D721Med (cell line): ENCODE measurements around the gene CCSER2.

ENCODE experiments used
- DNase-seq: peaks from one replicate; pipeline ENCODE4 v3.0.0; 2011; ENCODE audit warnings: low spot score; ENCODE audit not compliant: insufficient read length
- FAIRE-seq: peaks from 2 replicates; lab custom pipeline; 2011; peaks lifted over from hg19 to GRCh38; lab: Jason Lieb, UNC
- TF ChIP-seq, protein P1 (sequence below): IDR thresholded peaks from 2 replicates; pipeline ENCODE4 v1.5.1; 2012; ENCODE audit warnings: mild to moderate bottlenecking, control low read depth; ENCODE audit not compliant: insufficient read depth; ENCODE audit errors: missing control alignments

CCSER2 gene

DNA sequence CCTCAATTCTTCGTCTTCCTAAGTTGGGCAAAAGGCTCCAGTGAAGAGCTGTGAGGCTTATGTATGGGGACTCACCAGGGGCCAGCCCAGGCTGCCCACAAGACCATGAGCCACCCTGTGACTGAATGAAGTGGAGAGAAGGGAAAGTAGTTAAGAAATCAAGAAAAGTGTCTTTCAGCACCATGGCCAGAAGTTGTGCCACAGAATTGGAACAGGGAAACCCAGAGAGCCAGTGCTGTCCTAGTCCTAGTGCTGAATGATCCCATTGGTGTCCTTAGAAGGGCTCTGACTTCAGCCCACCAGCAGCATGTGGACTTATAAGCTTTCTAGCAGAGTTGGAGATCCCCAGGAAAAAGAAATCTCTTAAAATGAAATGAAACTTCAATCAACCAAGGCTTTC lies 37.0 kb upstream of the CCSER2 start:
- FAIRE-seq: no peak
- DNase-seq: no peak
- TF ChIP-seq, protein P1, sequence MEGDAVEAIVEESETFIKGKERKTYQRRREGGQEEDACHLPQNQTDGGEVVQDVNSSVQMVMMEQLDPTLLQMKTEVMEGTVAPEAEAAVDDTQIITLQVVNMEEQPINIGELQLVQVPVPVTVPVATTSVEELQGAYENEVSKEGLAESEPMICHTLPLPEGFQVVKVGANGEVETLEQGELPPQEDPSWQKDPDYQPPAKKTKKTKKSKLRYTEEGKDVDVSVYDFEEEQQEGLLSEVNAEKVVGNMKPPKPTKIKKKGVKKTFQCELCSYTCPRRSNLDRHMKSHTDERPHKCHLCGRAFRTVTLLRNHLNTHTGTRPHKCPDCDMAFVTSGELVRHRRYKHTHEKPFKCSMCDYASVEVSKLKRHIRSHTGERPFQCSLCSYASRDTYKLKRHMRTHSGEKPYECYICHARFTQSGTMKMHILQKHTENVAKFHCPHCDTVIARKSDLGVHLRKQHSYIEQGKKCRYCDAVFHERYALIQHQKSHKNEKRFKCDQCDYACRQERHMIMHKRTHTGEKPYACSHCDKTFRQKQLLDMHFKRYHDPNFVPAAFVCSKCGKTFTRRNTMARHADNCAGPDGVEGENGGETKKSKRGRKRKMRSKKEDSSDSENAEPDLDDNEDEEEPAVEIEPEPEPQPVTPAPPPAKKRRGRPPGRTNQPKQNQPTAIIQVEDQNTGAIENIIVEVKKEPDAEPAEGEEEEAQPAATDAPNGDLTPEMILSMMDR: no peak

DNA sequence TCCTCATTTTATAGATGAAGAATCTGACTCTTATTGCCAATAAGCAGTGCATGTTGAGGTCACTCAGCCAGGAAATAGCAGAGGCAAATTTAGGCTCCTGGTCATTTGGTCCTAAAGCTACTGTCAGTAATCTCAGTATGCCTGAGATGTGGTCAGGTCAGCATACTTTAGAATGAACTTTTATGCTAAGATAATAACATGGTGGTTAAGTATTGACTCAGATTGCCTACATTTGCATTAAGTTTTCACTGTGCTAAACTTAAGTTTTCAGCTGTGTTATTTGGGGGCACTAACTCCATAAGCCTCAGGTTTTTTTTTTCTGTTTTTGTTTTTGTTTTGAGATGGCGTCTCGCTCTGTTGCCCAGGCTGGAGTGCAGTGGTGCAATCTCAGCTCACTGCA lies 35.9 kb upstream of the CCSER2 start:
- DNase-seq: no peak
- FAIRE-seq: no peak
- TF ChIP-seq, protein P1: no peak

DNA sequence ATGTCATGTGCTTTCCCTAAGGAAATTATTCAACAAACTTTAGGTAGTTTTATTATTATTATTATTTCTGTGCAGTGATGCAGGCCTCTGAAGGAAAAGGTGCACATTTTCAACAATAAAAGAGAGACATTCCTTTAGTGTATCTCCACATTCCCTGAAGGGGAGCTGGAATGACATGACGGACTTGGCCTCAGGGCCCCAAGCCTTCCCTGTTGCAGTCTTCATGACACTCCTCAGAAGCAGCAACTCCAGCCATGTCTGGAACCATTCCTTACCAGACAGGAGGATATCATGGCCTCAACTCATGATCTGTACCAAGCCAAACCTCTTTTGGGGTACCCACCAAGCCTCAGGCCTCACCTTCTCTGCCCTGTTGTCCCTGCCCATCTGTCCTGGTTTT lies 35.2 kb upstream of the CCSER2 start:
- FAIRE-seq: no peak
- no peak for DNase-seq
- TF ChIP-seq, protein P1: no peak

DNA sequence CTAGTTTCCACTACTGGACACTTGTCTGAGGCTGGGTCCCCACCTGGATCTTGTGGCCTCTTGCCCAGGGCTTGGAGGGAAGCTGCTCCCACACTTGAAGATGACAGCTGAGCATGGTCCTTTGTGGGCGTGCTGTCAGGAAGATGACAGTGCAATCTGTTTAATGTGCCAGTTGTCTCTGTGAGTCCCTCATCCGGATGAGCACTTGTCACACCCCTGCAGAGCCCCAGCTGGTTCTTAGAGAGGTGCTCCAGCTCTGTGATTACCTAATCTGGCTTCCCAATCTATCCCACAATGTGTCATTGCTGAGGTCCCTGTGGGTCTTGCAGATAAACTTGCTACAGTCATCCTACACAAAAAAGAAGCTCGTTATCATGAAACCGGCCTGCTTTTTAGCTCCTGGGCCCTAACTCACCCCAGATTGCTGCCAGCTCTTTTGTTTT lies 34.8 kb upstream of the CCSER2 start:
- FAIRE-seq (no peak), DNase-seq (no peak)
- TF ChIP-seq, protein P1: no peak

DNA sequence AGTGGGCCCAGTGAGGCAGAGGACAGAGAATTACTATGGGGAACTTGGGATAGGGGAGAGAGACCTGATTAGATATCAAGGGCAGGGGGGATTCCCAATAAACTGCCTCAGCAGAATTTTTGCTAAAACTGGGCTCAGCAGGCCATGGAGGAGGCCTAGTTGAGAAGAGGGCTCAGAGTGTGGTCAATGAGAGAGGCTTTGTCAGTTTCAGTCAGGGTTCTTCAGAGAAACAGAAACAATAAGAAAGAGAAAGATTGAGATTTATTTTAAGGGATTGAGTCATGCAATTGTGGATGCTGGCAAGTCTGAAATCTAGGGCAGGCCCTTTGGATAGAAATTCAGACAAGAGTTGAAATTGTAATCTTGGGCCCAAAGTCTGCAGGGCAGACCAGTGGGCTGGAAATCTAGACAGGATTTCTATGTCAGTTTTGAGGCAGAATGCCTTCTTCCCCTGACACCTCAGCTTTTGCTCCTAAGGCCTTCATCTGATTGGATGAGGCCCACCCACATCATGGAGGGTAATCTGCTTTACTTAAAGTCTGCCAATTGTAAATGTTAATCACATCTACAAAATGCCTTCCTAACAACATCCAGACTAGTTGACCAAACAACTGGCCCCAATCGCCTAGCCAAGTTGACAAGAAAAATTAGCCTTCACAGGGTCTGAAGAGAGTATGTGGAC lies 33.5 kb upstream of the CCSER2 start:
- TF ChIP-seq, protein P1: no peak
- DNase-seq: no peak
- no peak for FAIRE-seq

DNA sequence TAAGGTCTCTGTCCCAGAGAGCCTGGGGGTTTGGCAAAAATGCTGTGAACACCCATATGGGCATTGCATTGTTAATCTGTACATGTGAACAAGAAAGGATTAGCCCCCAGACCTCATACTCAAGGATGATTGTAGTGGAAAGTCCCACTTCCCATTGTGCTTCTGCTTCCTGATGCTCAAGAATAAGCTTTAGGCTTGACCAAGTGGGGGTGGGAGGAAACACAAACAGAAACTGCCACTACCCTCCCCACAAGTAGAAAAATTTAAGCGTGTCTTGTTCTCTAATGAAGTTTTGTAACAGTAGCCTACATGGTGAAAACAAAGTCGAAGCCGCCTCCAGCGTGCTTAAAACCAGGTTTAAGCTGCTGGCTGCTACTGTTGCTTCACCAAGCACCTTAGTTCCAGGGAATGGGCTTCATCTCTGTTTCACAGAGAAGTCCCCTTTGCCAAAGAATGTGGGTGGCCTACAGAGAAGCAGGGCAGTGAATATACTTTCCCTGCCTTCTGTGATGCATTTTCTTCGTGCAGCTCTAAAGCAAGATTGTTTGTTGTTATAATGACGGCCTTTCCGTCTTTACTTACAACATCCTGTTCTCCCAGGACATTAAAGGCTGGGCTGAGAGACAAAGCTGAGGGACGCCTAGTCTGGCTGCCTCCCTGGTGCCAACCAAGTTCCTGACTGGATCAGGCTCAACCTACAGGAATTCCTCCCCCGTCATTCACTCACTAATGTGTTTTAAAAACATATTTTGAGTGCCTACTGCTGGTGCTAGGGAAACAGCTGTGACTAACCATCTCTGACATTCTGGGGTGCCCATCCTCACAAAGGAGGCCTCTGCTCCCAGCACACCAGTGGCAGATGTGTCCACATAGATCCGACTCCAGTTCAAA lies 32.1 kb upstream of the CCSER2 start:
- TF ChIP-seq, protein P1: no peak
- DNase-seq (no peak), FAIRE-seq (no peak)
